ENCODE results near the gene BCL2L11.

BCL2L11 gene

DNA sequence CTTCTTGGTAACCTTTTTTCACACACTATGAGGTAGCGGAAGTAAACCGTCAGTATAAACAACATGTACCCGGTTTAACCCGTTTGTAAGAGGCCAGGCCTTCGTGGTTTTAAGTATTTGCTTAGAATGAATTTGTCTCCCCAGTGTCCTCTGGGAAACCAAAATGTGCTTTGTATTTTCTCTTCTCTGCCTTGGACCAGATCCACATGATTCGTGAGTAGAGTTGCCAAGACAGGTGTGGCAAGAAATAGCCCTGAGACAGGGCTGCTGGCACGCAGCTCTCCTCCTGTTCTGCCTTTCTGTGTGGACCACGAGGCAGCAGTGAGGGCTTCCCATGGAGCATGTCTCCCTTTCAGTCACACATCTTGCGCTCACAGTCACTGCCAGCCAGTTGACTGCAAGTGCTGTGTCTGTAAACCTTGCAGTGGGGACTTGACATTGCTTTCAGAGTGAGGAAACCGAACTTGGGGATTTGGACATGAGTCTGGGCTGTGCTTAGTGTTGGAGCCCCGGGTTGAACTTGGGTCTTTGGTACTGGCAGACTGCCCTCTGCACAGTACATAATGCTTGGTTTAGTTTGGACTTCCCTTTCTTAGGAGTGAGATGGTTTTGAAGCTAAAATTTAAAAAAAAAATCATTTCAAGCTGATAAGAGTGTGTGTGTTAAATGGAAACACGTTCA, 19.1 kb downstream of the BCL2L11 start:
- TF ChIP-seq, protein P1, sequence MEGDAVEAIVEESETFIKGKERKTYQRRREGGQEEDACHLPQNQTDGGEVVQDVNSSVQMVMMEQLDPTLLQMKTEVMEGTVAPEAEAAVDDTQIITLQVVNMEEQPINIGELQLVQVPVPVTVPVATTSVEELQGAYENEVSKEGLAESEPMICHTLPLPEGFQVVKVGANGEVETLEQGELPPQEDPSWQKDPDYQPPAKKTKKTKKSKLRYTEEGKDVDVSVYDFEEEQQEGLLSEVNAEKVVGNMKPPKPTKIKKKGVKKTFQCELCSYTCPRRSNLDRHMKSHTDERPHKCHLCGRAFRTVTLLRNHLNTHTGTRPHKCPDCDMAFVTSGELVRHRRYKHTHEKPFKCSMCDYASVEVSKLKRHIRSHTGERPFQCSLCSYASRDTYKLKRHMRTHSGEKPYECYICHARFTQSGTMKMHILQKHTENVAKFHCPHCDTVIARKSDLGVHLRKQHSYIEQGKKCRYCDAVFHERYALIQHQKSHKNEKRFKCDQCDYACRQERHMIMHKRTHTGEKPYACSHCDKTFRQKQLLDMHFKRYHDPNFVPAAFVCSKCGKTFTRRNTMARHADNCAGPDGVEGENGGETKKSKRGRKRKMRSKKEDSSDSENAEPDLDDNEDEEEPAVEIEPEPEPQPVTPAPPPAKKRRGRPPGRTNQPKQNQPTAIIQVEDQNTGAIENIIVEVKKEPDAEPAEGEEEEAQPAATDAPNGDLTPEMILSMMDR (IDR thresholded peaks at IDR 0.05; ENCODE audit: low read depth, low read length), result no peak
- no peak overlapping the region for H3K4me3 ChIP-seq (ENCODE audit: low read depth, low read length)
- in situ Hi-C loops (cut with HindIII; ENCODE audit: low sequenced_read_pairs), result loop anchor here (25.0 kb wide), 1 partner anchor 548 kb away; no protein-coding TSS in a partner anchor
- peak; percentile 31 for DNase-seq (ENCODE audit: low read depth, low spot score)

DNA sequence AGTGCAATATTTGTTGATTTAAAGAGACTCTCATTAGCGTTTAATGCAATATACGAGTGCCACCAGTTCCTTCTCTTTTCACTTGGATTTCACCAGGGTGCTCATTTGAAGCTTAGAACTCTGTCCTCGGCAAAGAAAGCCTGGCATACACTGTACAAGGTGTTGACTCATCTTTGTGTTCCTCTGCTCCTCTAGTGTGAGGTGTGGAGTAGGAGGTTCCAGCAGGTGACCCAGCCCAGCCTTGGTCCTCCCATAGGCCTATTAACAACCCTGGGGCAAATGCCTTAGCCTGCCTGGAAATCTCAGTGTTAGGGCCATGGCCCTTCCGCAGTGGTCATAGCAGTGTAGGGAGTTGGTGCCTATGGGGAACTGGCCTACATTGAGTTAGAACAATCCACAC, 20.1 kb downstream of the BCL2L11 start:
- no peak overlapping the region for H3K4me3 ChIP-seq (ENCODE audit: low read depth, low read length)
- in situ Hi-C loops (cut with HindIII; ENCODE audit: low sequenced_read_pairs), result loop anchor here (25.0 kb wide), 1 partner anchor 546 kb away; no protein-coding TSS in a partner anchor
- TF ChIP-seq, protein P1 (IDR thresholded peaks at IDR 0.05; ENCODE audit: low read depth, low read length), result no peak

DNA sequence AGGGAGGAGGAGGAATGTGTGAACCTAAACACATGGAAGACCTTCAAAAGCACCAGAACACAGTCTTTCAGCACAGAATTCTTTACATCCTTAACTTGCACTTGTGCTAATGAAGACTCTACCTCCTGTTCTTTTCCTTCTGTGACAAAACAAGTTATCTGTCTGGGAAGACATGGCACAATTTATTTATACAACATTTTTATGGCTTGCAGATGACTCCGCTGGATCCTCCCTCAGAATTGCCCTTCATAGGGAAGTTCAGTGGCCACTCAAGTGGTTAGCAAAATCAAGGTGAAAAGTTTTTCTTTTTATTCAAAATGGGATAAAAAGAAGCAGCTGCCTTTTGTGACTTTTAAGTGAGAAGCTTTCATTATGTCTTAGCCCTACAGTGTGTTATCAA, 21.4 kb downstream of the BCL2L11 start:
- TF ChIP-seq, protein P1 (IDR thresholded peaks at IDR 0.05; ENCODE audit: low read depth, low read length), result no peak
- H3K4me3 ChIP-seq (ENCODE audit: low read depth, low read length), result no peak overlapping the region
- in situ Hi-C loops (cut with HindIII; ENCODE audit: low sequenced_read_pairs), result loop anchor here (25.0 kb wide), 1 partner anchor 545 kb away; no protein-coding TSS in a partner anchor
- DNase-seq (ENCODE audit: low read depth, low spot score), result no peak

More for the DNA sequence above, 20.1 kb downstream of the BCL2L11 start:
- DNase-seq (ENCODE audit: low read depth, low spot score), result no peak

DNA sequence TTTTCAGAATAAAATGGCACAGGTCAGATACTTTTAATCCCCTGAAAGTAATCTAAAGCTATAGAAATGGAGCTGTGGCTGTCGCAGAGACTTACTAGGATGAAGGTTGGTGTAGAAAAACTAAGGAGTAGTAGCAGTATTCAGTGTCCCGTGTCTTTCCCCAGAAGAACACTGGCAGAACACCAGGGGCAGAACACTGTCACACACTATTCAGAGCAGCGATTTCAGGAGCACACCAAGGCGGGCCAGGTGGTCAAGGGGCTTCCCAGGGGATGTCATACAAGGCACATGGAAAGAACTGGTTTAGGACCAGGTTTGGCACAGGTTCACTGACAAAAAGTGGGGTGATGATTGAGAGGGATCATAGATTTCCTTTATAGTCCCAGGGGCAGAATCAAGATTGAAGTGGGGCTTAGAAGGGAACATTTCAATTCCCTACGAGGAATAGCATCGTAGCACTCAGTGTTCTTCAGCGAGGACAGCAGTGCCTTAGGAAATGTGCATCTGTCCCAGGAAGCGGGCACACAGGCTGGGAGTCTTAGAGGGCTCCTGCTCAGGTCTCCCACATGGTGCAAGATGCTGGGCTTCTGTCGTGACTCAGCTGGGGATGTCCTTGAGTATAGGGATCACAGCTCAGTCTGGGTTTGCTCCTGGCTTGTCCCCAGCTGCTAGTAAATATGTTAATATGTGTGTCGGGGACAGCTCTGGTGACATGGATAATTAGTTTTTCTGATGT, 22.6 kb downstream of the BCL2L11 start:
- in situ Hi-C loops (cut with HindIII; ENCODE audit: low sequenced_read_pairs), result loop anchor here (25.0 kb wide), 1 partner anchor 544 kb away; no protein-coding TSS in a partner anchor
- no peak for DNase-seq (ENCODE audit: low read depth, low spot score)
- no peak overlapping the region for H3K4me3 ChIP-seq (ENCODE audit: low read depth, low read length)
- TF ChIP-seq, protein P1 (IDR thresholded peaks at IDR 0.05; ENCODE audit: low read depth, low read length), result no peak

DNA sequence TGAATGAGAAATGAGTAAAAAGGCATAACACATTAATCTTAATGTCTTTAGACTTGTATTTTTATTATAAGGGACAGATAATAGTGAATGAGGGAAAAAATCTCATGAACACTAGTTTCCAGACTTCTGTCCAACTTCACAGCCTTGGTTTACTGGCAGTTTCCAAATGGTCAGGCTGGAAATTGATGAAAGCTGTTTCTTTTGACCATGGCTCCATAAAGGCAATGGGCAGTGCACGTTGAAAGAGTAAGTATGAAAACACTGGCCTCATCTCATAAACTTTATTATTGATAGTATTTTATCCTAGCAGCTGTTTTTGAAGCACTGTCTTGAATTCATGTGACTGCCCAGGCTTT, 23.1 kb downstream of the BCL2L11 start:
- no peak for DNase-seq (ENCODE audit: low read depth, low spot score)
- TF ChIP-seq, protein P1 (IDR thresholded peaks at IDR 0.05; ENCODE audit: low read depth, low read length), result no peak

DNA sequence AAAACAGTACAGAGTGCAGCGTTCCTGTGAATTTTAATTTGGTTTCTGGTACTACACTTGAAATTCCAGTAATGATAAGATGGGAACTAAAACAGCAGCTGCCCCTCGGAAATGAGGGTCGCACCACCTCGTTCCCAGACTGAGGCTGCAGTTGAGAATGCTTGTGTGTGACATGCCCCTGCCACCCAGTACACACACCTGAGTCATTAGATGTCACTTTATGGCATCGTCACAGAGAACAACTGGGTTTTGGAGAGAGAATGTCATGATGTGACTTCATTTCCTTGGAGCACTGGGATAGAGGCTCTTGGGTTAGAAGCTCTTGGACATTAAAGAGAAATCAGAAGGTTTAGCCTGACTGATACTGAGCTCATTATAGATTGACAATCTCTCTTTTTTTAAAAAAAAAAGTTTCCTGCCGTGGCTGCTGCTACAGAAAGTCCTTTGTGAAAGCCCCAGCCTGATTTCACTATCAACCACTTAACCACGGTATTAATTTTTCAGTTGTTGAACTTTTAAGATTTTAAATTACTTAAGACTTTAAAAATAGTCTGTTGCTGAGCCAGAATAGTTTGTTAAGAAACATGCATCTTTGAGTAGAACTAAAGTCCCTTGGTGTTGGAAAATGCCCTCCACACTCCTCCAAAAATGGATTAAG, 24.5 kb downstream of the BCL2L11 start:
- no peak overlapping the region for H3K4me3 ChIP-seq (ENCODE audit: low read depth, low read length)
- no peak for DNase-seq (ENCODE audit: low read depth, low spot score)
- TF ChIP-seq, protein P1 (IDR thresholded peaks at IDR 0.05; ENCODE audit: low read depth, low read length), result no peak
- in situ Hi-C loops (cut with HindIII; ENCODE audit: low sequenced_read_pairs), result loop anchor here (25.0 kb wide), 1 partner anchor 542 kb away; no protein-coding TSS in a partner anchor

More for the DNA sequence above, 23.1 kb downstream of the BCL2L11 start:
- in situ Hi-C loops (cut with HindIII; ENCODE audit: low sequenced_read_pairs), result loop anchor here (25.0 kb wide), 1 partner anchor 543 kb away; no protein-coding TSS in a partner anchor
- no peak overlapping the region for H3K4me3 ChIP-seq (ENCODE audit: low read depth, low read length)
